Fibroblast of lung (primary cell): ENCODE measurements around the gene PLCG2. TPM values are rescaled to one million over a fixed set of nuclear protein-coding genes. Genes with fewer than 3 reads are reported as not detected.

Source experiments
- DNase-seq, 2 donors: peaks; one replicate each; pipeline versions ENCODE4 v3.0.0 to v3.0.0-alpha.2; 2010; ENCODE audit warnings: low read depth in 2 of 2
- H2AFZ ChIP-seq: 2 replicates; pipeline ENCODE4 v1.5.1; 2012; ENCODE audit warnings: low read length, control low read depth, inconsistent platforms
- H3K27ac ChIP-seq: 2 replicates; pipeline ENCODE4 v1.5.1; 2011; ENCODE audit warnings: low read length, control low read depth; ENCODE audit not compliant: insufficient read depth
- H3K27me3 ChIP-seq: 2 replicates; pipeline ENCODE4 v1.5.1; 2011; ENCODE audit warnings: mild to moderate bottlenecking, low read length; ENCODE audit not compliant: control insufficient read depth, insufficient read depth
- H3K36me3 ChIP-seq: 2 replicates; pipeline ENCODE4 v1.5.1; 2011; ENCODE audit warnings: low read length; ENCODE audit not compliant: control insufficient read depth, insufficient read depth
- H3K4me1 ChIP-seq: 2 replicates; pipeline ENCODE4 v1.5.1; 2011; ENCODE audit warnings: low read length; ENCODE audit not compliant: control insufficient read depth, insufficient read depth; ENCODE audit errors: extremely low read depth
- H3K4me2 ChIP-seq: 2 replicates; pipeline ENCODE4 v1.5.1; 2011; ENCODE audit warnings: low read length, control low read depth; ENCODE audit not compliant: insufficient read depth; ENCODE audit errors: extremely low read depth
- H3K4me3 ChIP-seq, 4 experiments: fragments of 200-600 bp in 1 of 4; sonication (generic) in 1 of 4; replicated peaks in 1 of 4; 2 replicates each; pipeline ENCODE4 v1.5.1; 2011 to 2016; ENCODE audit warnings: low read length in 4 of 4, low read depth in 3 of 4, mild to moderate bottlenecking in 3 of 4, control low read depth in 2 of 4, inconsistent platforms in 1 of 4, mixed read lengths in 1 of 4; ENCODE audit not compliant: insufficient read depth in 1 of 4; ENCODE audit errors: control extremely low read depth in 1 of 4
- H3K79me2 ChIP-seq: 2 replicates; pipeline ENCODE4 v1.5.1; 2012; ENCODE audit warnings: mild to moderate bottlenecking, low read length, inconsistent platforms; ENCODE audit not compliant: control insufficient read depth, insufficient read depth
- H3K9ac ChIP-seq: 2 replicates; pipeline ENCODE4 v1.5.1; 2011; ENCODE audit warnings: mild to moderate bottlenecking, low read length, control low read depth; ENCODE audit not compliant: insufficient read depth
- H3K9me3 ChIP-seq: 2 replicates; pipeline ENCODE4 v1.5.1; 2012; ENCODE audit warnings: low read depth, low read length; ENCODE audit not compliant: control insufficient read depth, insufficient read depth
- H4K20me1 ChIP-seq: 2 replicates; pipeline ENCODE4 v1.5.1; 2011; ENCODE audit warnings: low read length; ENCODE audit not compliant: control insufficient read depth, insufficient read depth; ENCODE audit errors: extremely low read depth
- EZH2 ChIP-seq: IDR thresholded peaks from 2 replicates; pipeline ENCODE4 v1.5.1; 2012; ENCODE audit warnings: low read length, control low read depth, mild to moderate bottlenecking; ENCODE audit errors: missing control alignments
- polyA plus RNA-seq, 2 donors: library from polyadenylated mRNA; depleted of rRNA in 1 of 2; stranded (reverse) in 1 of 2; unstranded in 1 of 2; fragments of >200 nt; gene quantifications; 2 replicates each; pipeline ENCODE4 v1.2.1, GENCODE V29; 2011 to 2012; ENCODE audit warnings: missing spikeins in 1 of 2
- total RNA-seq: library from RNA; depleted of rRNA; stranded (reverse); fragments of >200 nt; gene quantifications from 2 replicates; pipeline ENCODE4 v1.2.1, GENCODE V29; 2014
- TF ChIP-seq, protein P1 (sequence below), 2 donors: IDR thresholded peaks in 1 of 2; conservative IDR thresholded peaks in 1 of 2; 1 replicate in 1 of 2; 2 replicates in 1 of 2; pipeline ENCODE4 v1.5.1; 2011 to 2012; ENCODE audit warnings: low read length in 2 of 2, control low read depth in 1 of 2, inconsistent platforms in 1 of 2, low read depth in 1 of 2, mild to moderate bottlenecking in 1 of 2

The PLCG2 gene
- total and polyA plus RNA-seq, 2 donors (not counting 1 experiment from before 2014, with no cell fraction given) = 0.53 to 0.66 TPM

DNA sequence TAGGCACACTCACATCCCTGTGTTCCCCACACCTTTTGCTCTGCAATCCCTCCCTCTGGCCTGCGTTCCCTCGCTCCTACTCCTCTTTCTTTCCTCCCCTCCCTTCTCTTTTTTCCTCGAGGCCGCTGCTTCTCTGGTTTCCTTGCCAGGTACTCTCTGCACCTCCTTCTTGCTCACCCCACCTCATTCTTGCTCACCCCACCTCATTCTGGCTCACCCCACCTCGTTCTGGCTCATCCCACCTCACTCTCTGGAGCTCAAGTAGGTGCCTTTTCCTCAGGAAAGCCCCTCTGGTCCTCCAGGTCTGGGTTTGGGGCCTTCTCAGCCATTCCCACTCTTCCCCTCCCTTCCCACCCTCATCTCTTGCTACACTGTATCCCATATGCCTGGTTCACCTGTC, 103.5 kb downstream of the PLCG2 start:
- Histone ChIP-seq H3K9ac (no peak overlapping the region), H3K27ac (no peak overlapping the region), H4K20me1 (no peaks in the 10 kb centered on the region), H2AFZ (no peak overlapping the region), H3K36me3 (no peaks in the 10 kb centered on the region), H3K27me3 (no peaks in the 10 kb centered on the region), H3K4me1 (no peaks in the 10 kb centered on the region), H3K79me2 (no peaks in the 10 kb centered on the region), H3K4me2 (no peak overlapping the region), H3K9me3 (no peaks in the 10 kb centered on the region), H3K4me3 (no peak overlapping the region)
- TF ChIP-seq, protein P1, sequence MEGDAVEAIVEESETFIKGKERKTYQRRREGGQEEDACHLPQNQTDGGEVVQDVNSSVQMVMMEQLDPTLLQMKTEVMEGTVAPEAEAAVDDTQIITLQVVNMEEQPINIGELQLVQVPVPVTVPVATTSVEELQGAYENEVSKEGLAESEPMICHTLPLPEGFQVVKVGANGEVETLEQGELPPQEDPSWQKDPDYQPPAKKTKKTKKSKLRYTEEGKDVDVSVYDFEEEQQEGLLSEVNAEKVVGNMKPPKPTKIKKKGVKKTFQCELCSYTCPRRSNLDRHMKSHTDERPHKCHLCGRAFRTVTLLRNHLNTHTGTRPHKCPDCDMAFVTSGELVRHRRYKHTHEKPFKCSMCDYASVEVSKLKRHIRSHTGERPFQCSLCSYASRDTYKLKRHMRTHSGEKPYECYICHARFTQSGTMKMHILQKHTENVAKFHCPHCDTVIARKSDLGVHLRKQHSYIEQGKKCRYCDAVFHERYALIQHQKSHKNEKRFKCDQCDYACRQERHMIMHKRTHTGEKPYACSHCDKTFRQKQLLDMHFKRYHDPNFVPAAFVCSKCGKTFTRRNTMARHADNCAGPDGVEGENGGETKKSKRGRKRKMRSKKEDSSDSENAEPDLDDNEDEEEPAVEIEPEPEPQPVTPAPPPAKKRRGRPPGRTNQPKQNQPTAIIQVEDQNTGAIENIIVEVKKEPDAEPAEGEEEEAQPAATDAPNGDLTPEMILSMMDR (conservative IDR thresholded peaks at IDR 0.05 in 1 of 2, IDR thresholded peaks at IDR 0.05 in 1 of 2; ENCODE audit: low read depth in 1 of 2, low read length in 2 of 2) = no peak
- TF ChIP-seq EZH2 = no peak
- DNase-seq = no peak

DNA sequence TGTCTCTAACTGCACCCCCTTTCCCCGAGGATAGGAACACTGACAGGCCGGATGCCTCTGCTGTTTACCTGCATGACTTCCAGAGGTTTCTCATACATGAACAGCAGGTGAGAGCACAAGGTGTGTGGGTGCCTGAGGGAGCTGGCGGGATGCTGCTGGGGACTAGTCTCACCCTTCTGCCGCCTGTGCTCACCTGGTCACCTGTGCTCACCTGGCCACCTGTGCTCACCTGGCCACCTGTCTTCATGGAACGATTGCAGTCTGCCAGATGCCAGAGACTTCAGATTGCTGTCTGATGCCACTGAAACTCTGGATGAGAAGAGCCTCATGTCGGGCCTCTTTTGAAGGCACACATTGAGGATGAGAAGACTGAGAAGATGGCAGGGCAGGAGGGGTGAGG, 104.1 kb downstream of the PLCG2 start:
- no peaks in the 10 kb centered on the region for H3K27me3 ChIP-seq
- TF ChIP-seq, protein P1 (conservative IDR thresholded peaks at IDR 0.05 in 1 of 2, IDR thresholded peaks at IDR 0.05 in 1 of 2; ENCODE audit: low read depth in 1 of 2, low read length in 2 of 2) = no peak
- no peak for TF ChIP-seq EZH2
- H4K20me1 ChIP-seq = no peaks in the 10 kb centered on the region
- H2AFZ ChIP-seq = no peak overlapping the region
- DNase-seq = no peak
- H3K27ac ChIP-seq = no peak overlapping the region
- H3K4me2 ChIP-seq = no peak overlapping the region
- H3K4me3 ChIP-seq = no peak overlapping the region
- no peak overlapping the region for H3K9ac ChIP-seq
- no peaks in the 10 kb centered on the region for H3K79me2 ChIP-seq
- H3K9me3 ChIP-seq = no peaks in the 10 kb centered on the region
- H3K36me3 ChIP-seq = no peaks in the 10 kb centered on the region
- no peaks in the 10 kb centered on the region for H3K4me1 ChIP-seq

DNA sequence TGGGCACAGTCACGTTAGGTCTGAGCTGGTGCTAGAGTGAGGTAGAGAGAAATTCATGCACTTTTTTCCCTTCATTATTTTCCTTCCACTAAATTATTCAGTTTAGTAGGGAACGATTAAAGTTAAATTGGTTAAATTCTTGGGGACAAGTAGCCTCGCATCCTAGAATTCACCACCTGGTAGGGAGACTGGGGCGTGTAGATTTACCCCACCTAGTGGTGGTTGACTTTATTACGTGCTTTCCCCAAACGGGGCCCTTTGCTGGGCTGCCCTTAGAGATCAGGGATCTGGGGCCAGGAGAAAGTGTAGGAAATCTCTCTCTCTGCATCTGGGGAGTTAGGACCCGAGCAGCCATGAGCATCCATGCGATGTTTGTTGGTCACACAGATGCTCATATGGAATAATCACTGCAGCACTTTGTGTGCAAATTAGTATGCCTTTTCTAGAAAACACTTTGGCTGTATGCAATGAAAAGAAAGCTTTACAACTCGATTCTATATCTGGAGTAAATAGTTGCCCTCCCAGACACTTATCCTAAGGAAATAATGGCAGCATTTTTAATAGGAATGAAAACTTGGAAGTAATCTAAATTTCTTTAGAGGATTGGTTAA, 107.0 kb downstream of the PLCG2 start:
- peak; percentile 8 to 20 for DNase-seq
- H4K20me1 ChIP-seq = no peaks in the 10 kb centered on the region
- H3K27ac ChIP-seq = no peak overlapping the region
- H3K27me3 ChIP-seq = no peaks in the 10 kb centered on the region
- H3K4me3 ChIP-seq = no peak overlapping the region
- no peaks in the 10 kb centered on the region for H3K36me3 ChIP-seq
- H3K9me3 ChIP-seq = no peaks in the 10 kb centered on the region
- H2AFZ ChIP-seq = no peak overlapping the region
- TF ChIP-seq EZH2 = no peak
- TF ChIP-seq, protein P1 (conservative IDR thresholded peaks at IDR 0.05 in 1 of 2, IDR thresholded peaks at IDR 0.05 in 1 of 2; ENCODE audit: low read depth in 1 of 2, low read length in 2 of 2) = peak; percentile 54 to 74
- no peaks in the 10 kb centered on the region for H3K4me1 ChIP-seq
- no peak overlapping the region for H3K9ac ChIP-seq
- H3K79me2 ChIP-seq = no peaks in the 10 kb centered on the region
- no peak overlapping the region for H3K4me2 ChIP-seq
